HFF-Myc (cell line): ENCODE measurements around the gene PLXNA3.

Source experiments
- DNase-seq: peaks from one replicate; pipeline ENCODE4 v3.0.0-alpha.2; 2011; ENCODE audit warnings: low read depth; ENCODE audit errors: extremely low read depth
- H3K4me3 ChIP-seq: replicated peaks from 2 replicates; pipeline ENCODE4 v1.5.1; 2011; ENCODE audit warnings: low read depth, mild to moderate bottlenecking, control low read depth, low read length
- TF ChIP-seq, protein P1 (sequence below): IDR thresholded peaks from 2 replicates; pipeline ENCODE4 v1.5.1; 2012; ENCODE audit warnings: mild to moderate bottlenecking, low read depth, low read length, control low read depth; ENCODE audit errors: missing control alignments

PLXNA3 gene

DNA sequence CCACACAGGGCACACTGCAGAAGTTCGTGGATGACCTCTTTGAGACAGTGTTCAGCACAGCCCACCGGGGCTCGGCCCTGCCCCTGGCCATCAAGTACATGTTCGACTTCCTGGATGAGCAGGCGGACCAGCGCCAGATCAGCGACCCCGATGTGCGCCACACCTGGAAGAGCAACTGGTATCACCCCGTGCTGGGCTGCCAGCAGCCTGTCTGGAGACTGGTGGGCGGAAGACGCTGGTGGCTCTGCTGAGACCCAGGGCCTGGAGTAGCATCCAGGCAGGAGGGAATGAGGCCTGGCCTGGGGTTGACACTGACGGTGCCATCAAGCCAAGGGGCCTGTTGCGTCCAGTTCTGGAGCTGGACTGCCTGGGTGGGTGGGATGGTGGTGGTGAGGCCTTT lies 12.4 kb downstream of the PLXNA3 start:
- TF ChIP-seq, protein P1, sequence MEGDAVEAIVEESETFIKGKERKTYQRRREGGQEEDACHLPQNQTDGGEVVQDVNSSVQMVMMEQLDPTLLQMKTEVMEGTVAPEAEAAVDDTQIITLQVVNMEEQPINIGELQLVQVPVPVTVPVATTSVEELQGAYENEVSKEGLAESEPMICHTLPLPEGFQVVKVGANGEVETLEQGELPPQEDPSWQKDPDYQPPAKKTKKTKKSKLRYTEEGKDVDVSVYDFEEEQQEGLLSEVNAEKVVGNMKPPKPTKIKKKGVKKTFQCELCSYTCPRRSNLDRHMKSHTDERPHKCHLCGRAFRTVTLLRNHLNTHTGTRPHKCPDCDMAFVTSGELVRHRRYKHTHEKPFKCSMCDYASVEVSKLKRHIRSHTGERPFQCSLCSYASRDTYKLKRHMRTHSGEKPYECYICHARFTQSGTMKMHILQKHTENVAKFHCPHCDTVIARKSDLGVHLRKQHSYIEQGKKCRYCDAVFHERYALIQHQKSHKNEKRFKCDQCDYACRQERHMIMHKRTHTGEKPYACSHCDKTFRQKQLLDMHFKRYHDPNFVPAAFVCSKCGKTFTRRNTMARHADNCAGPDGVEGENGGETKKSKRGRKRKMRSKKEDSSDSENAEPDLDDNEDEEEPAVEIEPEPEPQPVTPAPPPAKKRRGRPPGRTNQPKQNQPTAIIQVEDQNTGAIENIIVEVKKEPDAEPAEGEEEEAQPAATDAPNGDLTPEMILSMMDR: no peak
- DNase-seq: no peak

DNA sequence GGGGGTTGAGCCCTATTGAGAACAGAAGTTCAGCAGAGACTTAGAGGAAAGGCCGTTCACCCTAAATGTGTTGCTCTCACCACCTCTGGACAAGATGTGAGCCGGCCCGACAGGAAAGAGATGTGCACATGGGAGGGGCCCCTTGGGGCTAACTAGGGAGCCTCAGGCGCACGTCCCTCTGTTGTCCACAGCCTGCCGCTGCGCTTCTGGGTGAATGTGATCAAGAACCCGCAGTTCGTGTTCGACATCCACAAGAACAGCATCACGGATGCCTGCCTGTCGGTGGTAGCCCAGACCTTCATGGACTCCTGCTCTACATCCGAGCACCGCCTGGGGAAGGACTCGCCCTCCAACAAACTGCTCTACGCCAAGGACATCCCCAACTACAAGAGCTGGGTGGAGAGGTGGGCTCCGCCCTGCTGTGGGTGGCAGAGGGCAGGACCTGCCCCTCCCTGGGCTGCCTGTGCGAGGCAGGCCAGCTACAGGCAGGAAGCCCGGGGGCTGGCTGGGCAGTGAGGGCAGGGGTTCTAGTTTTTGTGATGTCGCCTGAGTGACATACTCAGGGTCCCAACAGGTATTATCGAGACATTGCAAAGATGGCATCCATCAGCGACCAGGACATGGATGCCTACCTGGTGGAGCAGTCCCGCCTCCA lies 13.0 kb downstream of the PLXNA3 start:
- H3K4me3 ChIP-seq: no peak overlapping the region
- no peak for DNase-seq

More for the DNA sequence above, 12.4 kb downstream of the PLXNA3 start:
- no peak overlapping the region for H3K4me3 ChIP-seq

DNA sequence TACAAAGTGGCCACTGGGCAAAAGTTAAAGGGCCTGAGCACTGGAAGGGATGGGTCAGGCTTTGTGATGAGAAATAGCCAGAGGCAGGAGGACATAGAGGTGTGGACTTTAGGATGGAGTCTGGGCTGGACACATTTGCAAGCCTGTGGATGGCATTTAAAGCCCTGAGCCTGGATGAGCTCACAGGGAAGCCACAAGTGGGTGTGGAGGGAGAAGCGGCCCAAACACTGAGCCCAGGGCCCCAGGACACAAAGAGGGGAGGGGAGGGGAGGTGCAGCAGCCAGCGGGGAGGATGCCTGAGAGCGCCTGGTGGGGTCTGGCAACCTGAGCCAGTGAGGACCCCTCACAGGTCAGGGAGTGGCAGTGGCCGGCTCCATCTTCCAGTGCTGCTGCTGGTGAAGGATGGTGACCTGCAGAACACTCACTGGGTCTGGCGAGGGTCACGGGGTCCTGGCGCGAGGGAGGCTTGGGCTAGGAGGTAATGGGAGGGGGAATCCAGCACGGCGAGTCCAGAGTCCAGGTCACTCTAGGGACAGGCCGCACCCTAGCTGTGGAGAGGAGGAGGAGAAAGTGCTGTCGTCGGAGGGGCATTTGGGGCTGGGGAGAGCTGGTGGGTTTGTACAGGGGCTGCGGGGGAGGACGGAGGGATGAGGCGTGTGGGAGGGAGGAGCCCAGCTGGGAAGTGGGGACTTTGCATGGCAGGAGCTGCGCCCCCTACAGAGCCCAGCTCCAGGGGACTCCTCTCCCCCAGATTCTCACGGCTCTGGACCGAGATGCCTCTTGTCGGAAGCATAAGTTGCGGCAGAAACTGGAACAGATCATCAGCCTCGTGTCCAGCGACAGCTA lies 14.0 kb downstream of the PLXNA3 start:
- no peak for DNase-seq
- H3K4me3 ChIP-seq: no peak overlapping the region
- TF ChIP-seq, protein P1: no peak

More for the DNA sequence above, 13.0 kb downstream of the PLXNA3 start:
- TF ChIP-seq, protein P1: no peak

DNA sequence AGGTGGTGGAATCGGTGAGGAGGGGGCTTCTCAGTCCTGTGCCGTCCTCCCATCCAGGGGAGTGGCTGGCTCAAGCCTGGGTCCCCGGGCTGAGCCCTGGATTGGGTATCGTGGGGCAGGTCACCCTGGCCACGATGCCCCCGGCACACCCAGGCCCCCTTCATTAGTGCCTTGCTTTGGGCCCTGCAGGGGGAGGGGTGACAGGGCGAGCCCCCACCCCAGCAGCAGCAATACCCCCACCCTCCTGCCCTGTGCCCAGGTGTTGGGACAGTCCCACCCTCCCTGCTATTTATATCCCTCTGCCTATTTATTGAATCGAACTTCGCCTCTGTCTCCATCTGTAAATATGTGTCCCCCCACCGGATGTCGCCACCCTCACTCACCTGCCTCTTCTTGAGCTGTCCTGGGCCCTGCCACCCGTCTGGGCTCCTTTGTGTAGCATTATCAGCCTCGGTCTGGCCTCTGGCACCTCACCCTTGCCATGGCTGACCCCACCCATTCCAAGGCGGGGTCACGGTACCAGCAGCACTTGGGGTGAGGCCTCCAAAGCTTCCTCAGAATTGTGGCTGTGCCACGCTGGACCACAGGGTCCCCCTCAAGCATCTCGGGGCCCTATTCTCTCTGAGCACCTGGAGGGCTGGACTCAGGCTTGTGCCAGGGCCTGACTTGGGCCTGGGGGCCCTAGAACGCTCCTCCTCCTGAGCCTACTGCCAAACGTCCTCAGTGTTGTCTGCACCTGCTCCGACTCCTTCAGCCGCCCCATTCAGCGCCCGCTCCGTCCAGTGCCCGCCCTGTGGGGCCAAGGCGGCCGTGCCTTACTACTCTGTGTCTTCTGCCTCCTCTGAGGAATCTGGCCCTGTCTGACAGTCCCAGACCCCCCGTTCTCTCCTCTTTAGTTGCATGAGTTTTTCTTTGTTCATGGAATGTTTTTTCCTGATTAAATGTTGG lies 14.9 kb downstream of the PLXNA3 start:
- TF ChIP-seq, protein P1: no peak
- H3K4me3 ChIP-seq: no peak overlapping the region
- DNase-seq: no peak

DNA sequence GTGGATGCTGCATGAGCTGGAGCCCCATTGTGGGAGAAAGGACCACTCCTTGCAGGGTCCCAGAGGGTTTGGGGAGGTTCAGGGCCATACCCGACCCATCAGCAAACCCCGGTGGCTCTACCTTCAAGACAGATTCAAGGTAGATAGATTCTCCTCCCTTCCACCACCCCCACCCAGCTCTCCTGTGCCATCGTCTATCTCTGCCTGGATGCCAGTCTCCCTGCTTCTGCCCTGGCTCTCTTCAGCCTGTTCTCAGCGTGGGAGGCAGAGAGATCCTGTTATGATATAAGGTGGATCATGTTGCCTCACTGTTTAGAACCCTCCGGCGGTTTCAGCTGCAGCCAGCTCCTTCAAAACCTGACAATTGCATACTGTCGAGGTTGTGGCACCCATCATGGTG lies 15.6 kb downstream of the PLXNA3 start:
- H3K4me3 ChIP-seq: no peak overlapping the region
- DNase-seq: no peak
- TF ChIP-seq, protein P1: no peak

DNA sequence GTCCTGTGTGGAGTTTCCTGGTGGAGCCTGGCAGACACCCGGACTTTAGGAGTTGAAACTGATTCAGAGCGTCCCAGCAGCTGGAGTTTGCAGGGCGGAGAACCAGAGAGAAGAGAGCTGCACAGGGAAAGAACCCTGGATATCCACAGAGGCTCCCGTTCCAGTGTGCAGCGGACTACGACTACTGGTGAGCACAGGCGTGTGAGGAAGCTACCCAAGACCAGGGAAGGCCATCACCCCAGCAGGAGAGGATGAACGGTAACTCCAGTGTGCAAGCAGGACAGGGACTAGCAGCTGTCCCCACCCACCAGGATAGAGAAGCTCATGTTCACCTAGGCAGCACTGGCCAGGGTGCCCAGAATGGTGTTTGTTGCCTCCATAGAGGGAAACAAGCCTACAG lies 18.7 kb downstream of the PLXNA3 start:
- no peak overlapping the region for H3K4me3 ChIP-seq
- DNase-seq: no peak
- TF ChIP-seq, protein P1: no peak
